Body of pancreas (tissue), 4 donors: Measurements from ENCODE around the gene SLC6A7. TPM values are rescaled to one million over a fixed set of nuclear protein-coding genes. Genes with fewer than 3 reads are reported as not detected.

Source experiments
- ATAC-seq: fragments of 150-250 bp; one replicate; pipeline ENCODE4 v1.9.1; 2016
- DNase-seq, 4 donors: peaks; one replicate each; pipeline ENCODE4 v3.0.0-alpha.2; 2019
- H3K27ac ChIP-seq, 4 donors: fragments of 200-600 bp; sonication (generic); 1 replicate in 3 of 4; 2 replicates in 1 of 4; pipeline versions ENCODE4 v1.5.1 to v1.6.1; 2016 to 2019; ENCODE audit warnings: mild to moderate bottlenecking in 1 of 4, mixed read lengths in 1 of 4, moderate library complexity in 1 of 4
- H3K27me3 ChIP-seq, 2 donors: fragments of 200-600 bp; sonication (generic); one replicate each; pipeline ENCODE4 v1.6.0; 2016; ENCODE audit warnings: mild to moderate bottlenecking in 1 of 2
- H3K36me3 ChIP-seq, 2 donors: fragments of 200-600 bp; sonication (generic); replicated peaks in 1 of 2; 2 replicates each; pipeline ENCODE4 v1.5.1; 2016; ENCODE audit warnings: low read depth in 2 of 2; ENCODE audit not compliant: insufficient read depth in 1 of 2
- H3K4me1 ChIP-seq: fragments of 200-600 bp; sonication (generic); one replicate; pipeline ENCODE4 v1.6.0; 2016
- H3K4me3 ChIP-seq, 2 donors: fragments of 200-600 bp; sonication (generic); 1 replicate in 1 of 2; 2 replicates in 1 of 2; pipeline ENCODE4 v1.5.1; 2016 to 2019
- H3K9me3 ChIP-seq, 3 donors: fragments of 200-600 bp; sonication (generic); 1 replicate in 2 of 3; 2 replicates in 1 of 3; pipeline ENCODE4 v1.5.1; 2016
- POLR2A ChIP-seq, 3 donors: fragments of 450-650 bp; IDR thresholded peaks; one replicate each; pipeline ENCODE4 v1.6.1; 2016; ENCODE audit warnings: antibody characterized with exemption in 3 of 3, mild to moderate bottlenecking in 2 of 3
- WGBS, 2 donors: methylation state at CpG; one replicate each; pipeline ENCODE4 v1.1.5; 2017; 5-methylcytosine and 5-hydroxymethylcytosine counted together
- intact Hi-C: fragments of 100-400 bp; cut with DNase I; formaldehyde crosslinking; loops from one replicate; pipeline ENCODE4 v1.15.1; 2023
- total RNA-seq, 2 donors: library from RNA; depleted of rRNA; stranded (reverse); fragments of >200 nt; gene quantifications; one replicate each; pipeline ENCODE4 v1.1.0, GENCODE V29; 2016
- TF ChIP-seq, protein P1 (sequence below), 7 experiments: fragments of 450-650 bp in 4 of 7; fragments of 200-600 bp in 3 of 7; sonication (generic) in 3 of 7; IDR thresholded peaks; one replicate each; pipeline ENCODE4 v1.5.1; 2016 to 2019; ENCODE audit warnings: antibody characterized with exemption in 7 of 7

Gene SLC6A7
- total RNA-seq, 2 donors from 2014 or later, result not detected

DNA sequence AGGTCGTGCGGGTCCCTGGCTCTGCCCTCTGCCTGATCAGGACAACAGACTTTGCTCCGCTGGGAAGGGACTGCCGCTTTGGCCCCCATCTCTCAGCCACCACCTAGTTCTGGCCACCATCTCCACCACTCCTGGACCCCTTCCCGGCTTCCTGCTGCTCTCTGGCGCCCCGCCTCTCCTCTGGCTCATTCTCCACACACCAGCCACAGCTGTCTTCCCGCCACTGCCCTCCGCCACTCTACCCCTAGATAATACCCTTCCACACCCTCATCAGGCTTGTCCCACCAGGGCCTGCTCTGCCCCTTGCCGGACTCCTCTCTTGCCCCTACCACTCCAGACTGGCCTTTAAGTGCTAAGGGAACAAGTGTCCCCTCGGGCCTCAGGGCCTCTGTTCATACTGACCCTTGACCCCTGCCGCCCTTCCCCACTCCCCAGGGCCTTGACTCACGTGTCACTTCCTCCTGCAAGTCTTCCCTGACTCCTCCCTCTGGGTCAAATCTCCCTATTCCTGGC is 26.3 kb upstream of the SLC6A7 start:
- ATAC-seq, result no peak
- intact Hi-C loops, result loop anchor here (10.0 kb wide), 1 partner anchor 181 kb away; no protein-coding TSS in a partner anchor
- H3K4me1 ChIP-seq, result no peaks in the 10 kb centered on the region
- peak in 3 of 4 donors; percentile 27 to 42 (median 35) for DNase-seq
- no peak overlapping the region for H3K4me3 ChIP-seq
- no peak overlapping the region for H3K27ac ChIP-seq
- no peaks in the 10 kb centered on the region for H3K9me3 ChIP-seq
- no peaks in the 10 kb centered on the region for H3K36me3 ChIP-seq
- 64 to 74% methylated on average over 12 to 13 of the region's 13 CpGs for WGBS, 2 donors
- TF ChIP-seq, protein P1, sequence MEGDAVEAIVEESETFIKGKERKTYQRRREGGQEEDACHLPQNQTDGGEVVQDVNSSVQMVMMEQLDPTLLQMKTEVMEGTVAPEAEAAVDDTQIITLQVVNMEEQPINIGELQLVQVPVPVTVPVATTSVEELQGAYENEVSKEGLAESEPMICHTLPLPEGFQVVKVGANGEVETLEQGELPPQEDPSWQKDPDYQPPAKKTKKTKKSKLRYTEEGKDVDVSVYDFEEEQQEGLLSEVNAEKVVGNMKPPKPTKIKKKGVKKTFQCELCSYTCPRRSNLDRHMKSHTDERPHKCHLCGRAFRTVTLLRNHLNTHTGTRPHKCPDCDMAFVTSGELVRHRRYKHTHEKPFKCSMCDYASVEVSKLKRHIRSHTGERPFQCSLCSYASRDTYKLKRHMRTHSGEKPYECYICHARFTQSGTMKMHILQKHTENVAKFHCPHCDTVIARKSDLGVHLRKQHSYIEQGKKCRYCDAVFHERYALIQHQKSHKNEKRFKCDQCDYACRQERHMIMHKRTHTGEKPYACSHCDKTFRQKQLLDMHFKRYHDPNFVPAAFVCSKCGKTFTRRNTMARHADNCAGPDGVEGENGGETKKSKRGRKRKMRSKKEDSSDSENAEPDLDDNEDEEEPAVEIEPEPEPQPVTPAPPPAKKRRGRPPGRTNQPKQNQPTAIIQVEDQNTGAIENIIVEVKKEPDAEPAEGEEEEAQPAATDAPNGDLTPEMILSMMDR (IDR thresholded peaks at IDR 0.05), result no peak
- TF ChIP-seq POLR2A (IDR thresholded peaks at IDR 0.05), result no peak
- peaks cover 0 to 11% of the 10 kb centered on the region in 2 donors for H3K27me3 ChIP-seq

DNA sequence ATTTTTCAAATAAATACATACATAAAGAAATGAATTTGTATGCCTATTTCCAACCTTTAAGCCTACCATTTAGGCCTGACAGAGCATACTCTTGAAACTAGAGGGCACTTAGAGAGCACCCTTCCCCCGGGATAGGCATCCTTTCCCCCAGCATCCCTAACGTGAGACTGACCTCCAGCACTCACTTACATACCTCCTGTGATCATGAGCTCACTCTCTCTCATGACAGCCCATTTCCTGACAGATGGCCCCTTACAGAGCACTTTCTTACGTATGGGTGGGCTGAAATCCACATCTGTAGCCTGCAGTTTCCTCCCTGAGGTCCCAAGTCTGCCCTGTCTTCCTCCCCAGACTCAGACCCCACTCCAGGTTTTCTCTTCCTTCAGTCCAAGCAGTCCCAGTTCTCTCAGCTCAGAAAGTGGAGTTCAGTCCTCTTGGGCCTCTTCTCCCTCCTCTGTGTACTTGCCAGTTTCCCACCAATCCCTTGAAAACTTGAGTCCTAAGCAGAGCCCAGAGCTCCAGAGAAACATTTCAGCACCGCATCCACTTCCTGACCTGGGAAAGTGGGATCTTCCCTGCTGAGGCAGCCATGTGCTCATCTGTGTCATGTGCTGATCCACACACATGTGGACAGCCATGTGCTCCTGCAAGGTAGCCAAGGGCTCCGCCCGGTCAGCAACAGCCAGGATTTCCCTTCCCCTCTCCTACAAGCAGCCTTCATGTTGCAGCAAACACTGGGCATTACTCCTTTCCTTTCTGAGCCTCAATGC is 25.5 kb upstream of the SLC6A7 start:
- Histone ChIP-seq H3K27me3 (peaks cover 0 to 11% of the 10 kb centered on the region in 2 donors), H3K4me3 (no peak overlapping the region), H3K9me3 (no peaks in the 10 kb centered on the region), H3K36me3 (no peaks in the 10 kb centered on the region), H3K27ac (no peak overlapping the region), H3K4me1 (no peaks in the 10 kb centered on the region)
- TF ChIP-seq, protein P1 (IDR thresholded peaks at IDR 0.05), result no peak
- TF ChIP-seq POLR2A (IDR thresholded peaks at IDR 0.05), result no peak
- WGBS, 2 donors, result 71 to 79% methylated on average over 6 of the region's 6 CpGs
- DNase-seq (no peak), ATAC-seq (no peak)
- intact Hi-C loops, result loop anchor here (10.0 kb wide), 1 partner anchor 180 kb away; no protein-coding TSS in a partner anchor

DNA sequence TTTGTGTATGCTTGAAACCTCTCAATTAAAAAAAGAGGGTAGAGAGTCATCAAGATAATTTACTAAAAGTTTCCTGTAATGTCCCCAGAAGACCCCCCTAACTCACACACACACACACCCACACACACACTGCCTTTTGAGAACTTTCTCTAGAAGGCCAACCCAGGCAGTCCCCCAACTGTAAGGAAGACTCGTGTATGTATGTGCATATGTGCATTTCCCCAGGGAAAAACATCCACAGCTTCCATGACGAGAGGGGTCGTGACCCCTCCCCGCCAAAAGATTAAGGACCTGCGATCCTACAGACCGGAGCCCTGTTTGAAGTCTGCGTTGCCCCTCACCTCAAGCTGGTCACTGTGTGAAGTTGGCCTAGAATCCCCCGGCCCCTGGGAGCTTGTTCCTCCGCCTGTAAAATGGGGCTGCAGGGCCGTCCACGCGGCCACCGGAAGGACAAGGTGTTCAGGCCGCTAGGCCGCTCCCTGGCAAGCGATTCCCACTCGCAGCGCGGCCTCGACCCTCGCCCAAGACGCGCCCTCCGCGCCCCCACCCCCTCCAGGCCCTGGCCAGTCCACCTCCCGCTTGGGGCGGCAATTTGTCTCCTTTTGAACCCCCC is 23.7 kb upstream of the SLC6A7 start:
- WGBS, 2 donors, result 79 to 82% methylated on average over 24 to 25 of the region's 27 CpGs
- Histone ChIP-seq H3K27ac (no peak overlapping the region), H3K4me3 (no peak overlapping the region), H3K4me1 (no peaks in the 10 kb centered on the region), H3K9me3 (no peaks in the 10 kb centered on the region), H3K27me3 (peaks cover 0 to 11% of the 10 kb centered on the region in 2 donors), H3K36me3 (no peaks in the 10 kb centered on the region)
- no peak for TF ChIP-seq POLR2A (IDR thresholded peaks at IDR 0.05)
- TF ChIP-seq, protein P1 (IDR thresholded peaks at IDR 0.05), result no peak
- DNase-seq, result no peak
- no peak for ATAC-seq
- intact Hi-C loops, result loop anchor here (5.0 to 10.0 kb wide), 2 partner anchors 46 to 179 kb away; no protein-coding TSS in a partner anchor

DNA sequence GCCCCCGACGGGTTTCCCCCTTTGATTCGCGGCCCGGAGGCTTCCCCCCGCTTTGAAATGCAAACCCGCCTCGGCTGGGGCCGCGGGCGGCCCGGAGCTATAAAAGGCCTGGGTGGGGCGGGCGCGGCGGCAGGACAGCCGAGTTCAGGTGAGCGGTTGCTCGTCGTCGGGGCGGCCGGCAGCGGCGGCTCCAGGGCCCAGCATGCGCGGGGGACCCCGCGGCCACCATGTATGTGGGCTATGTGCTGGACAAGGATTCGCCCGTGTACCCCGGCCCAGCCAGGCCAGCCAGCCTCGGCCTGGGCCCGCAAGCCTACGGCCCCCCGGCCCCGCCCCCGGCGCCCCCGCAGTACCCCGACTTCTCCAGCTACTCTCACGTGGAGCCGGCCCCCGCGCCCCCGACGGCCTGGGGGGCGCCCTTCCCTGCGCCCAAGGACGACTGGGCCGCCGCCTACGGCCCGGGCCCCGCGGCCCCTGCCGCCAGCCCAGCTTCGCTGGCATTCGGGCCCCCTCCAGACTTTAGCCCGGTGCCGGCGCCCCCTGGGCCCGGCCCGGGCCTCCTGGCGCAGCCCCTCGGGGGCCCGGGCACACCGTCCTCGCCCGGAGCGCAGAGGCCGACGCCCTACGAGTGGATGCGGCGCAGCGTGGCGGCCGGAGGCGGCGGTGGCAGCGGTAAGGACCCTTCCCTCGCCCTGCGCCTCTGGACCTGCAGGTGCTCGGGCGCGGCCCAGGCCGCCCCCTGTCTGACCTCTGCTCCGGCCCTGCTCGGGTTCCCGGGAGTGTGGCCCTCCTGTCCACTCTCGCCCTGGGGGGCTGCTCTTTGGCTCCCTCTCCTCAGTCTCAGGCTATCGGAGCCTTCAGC is 23.0 kb upstream of the SLC6A7 start, which contains the start of gene CDX1:
CDX1 (plus strand) TSS at position 129 of the 862 bp plus-strand sequence; CDS start at position 228, 99 bp downstream.
- DNase-seq, result no peak
- 20% methylated on average over 42 of the region's 93 CpGs; no CpG with 5 or more reads in 1 of the 2 donors for WGBS, 2 donors
- Histone ChIP-seq H3K4me1 (no peaks in the 10 kb centered on the region), H3K27me3 (peaks cover 0 to 11% of the 10 kb centered on the region in 2 donors), H3K4me3 (no peak within 1 kb of the TSS), H3K9me3 (no peaks in the 10 kb centered on the region), H3K36me3 (no peaks in the 10 kb centered on the region), H3K27ac (no peak within 1 kb of the TSS)
- ATAC-seq, result no peak
- no peak for TF ChIP-seq POLR2A (IDR thresholded peaks at IDR 0.05)
- TF ChIP-seq, protein P1 (IDR thresholded peaks at IDR 0.05), result no peak
- intact Hi-C loops, result loop anchor here (5.0 to 10.0 kb wide), 2 partner anchors 45 to 178 kb away; no protein-coding TSS in a partner anchor
